NT2/D1 (cell line): ENCODE results near the gene PIM3.

Experiments used
- SUZ12 ChIP-seq: IDR thresholded peaks from 2 replicates; pipeline ENCODE4 v1.6.1; 2011; ENCODE audit not compliant: insufficient read length, insufficient read depth; ENCODE audit errors: extremely low read depth
- ZNF274 ChIP-seq: IDR thresholded peaks from 2 replicates; pipeline ENCODE4 v1.6.1; 2011; ENCODE audit warnings: mild to moderate bottlenecking, low read depth, low read length

- TF ChIP-seq ZNF274 (no peak), SUZ12 (no peak)
Measured at GRCh38 chr22:50009251-50009650, 48.7 kb downstream of the PIM3 start.
